ENCODE results near the gene PDE6D. TPM values are rescaled to one million over a fixed set of nuclear protein-coding genes. Genes with fewer than 3 reads are reported as not detected.

The PDE6D gene
- total RNA-seq, 8 experiments from 2014 or later: 24.3 to 53.1 (median 34.8) TPM

DNA sequence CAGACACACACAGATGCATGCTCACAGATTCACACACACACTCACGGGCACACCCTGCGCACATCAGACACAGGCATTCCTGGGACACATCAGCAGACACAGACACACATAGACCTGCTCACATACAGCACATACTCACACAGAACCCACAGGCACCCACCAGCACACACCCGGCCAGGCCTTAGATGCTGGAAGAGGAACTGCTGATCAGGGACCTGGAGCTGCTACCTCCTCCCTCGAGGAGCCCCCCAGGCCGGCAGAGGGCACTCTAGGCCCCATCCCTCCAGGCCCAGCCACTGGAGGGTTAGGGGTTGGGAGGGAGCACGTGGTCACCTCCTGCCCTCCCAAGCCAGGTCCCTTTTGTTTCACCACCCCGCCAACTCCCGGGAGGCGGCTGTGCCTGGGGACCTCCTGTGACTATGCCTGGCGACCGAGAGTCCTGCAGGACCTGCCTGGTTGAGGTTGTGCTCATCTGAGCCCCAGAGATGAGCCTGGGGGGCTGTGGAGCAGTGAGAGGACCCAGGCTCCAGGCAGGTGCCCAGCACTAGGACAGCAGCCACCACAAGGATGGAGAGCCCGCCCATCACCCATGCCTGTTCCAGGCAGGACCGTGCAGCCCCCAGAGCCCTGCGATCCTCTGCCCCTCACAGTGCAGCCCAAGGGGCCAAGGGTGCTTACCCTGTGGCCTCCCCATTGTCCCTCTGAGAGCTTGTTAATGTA, 93.8 kb downstream of the PDE6D start:
- Histone ChIP-seq H3K4me1 (replicated peaks in 1 of 2) (peaks cover 19 to 20% of the 10 kb centered on the region in 2 donors), H3K27ac (peak overlapping the region; percentile 29 to 75), H3K4me3 (peak overlapping the region in 4 of 5 donors; percentile 3 to 39 (median 28))
- peak; percentile 82 to 95 (median 90) for ATAC-seq (replicated peaks in 6 of 8)
- 30 to 80% (median 50%) methylated on average over 1 to 2 of the region's 14 CpGs; no CpG with 5 or more reads in 7 of the 10 experiments for WGBS, 10 experiments
- in situ Hi-C loops (cut with MboI; ENCODE audit: low pct_unique_long_range_greater_than_20kb in 2 of 9, low sequenced_read_pairs in 9 of 9, unreplicated experiment in 9 of 9): no loop called here

- peaks cover 22 to 25% of the 10 kb centered on the region in 2 donors for H3K4me1 ChIP-seq (replicated peaks in 1 of 2)
- WGBS, 10 experiments: 33 to 78% (median 62%) methylated on average over 1 to 5 of the region's 11 CpGs; no CpG with 5 or more reads in 3 of the 10 experiments
- no peak overlapping the region for H3K27ac ChIP-seq
- in situ Hi-C loops (cut with MboI; ENCODE audit: low pct_unique_long_range_greater_than_20kb in 2 of 9, low sequenced_read_pairs in 9 of 9, unreplicated experiment in 9 of 9): no loop called here
- ATAC-seq (replicated peaks in 6 of 8): no peak
- H3K4me3 ChIP-seq: no peak overlapping the region
These were observed 94.6 kb downstream of the PDE6D start for GRCh38 chr2:231686192-231687100.

- 20 to 80% (median 61%) methylated on average over 1 to 11 of the region's 20 CpGs; no CpG with 5 or more reads in 3 of the 10 experiments for WGBS, 10 experiments
- H3K27ac ChIP-seq: no peak overlapping the region
- no peak overlapping the region for H3K4me3 ChIP-seq
- in situ Hi-C loops (cut with MboI; ENCODE audit: low pct_unique_long_range_greater_than_20kb in 2 of 9, low sequenced_read_pairs in 9 of 9, unreplicated experiment in 9 of 9): no loop called here
- peaks cover 26 to 30% of the 10 kb centered on the region in 2 donors for H3K4me1 ChIP-seq (replicated peaks in 1 of 2)
- ATAC-seq (replicated peaks in 6 of 8): no peak
These were observed 95.5 kb downstream of the PDE6D start for GRCh38 chr2:231685349-231686191.

DNA sequence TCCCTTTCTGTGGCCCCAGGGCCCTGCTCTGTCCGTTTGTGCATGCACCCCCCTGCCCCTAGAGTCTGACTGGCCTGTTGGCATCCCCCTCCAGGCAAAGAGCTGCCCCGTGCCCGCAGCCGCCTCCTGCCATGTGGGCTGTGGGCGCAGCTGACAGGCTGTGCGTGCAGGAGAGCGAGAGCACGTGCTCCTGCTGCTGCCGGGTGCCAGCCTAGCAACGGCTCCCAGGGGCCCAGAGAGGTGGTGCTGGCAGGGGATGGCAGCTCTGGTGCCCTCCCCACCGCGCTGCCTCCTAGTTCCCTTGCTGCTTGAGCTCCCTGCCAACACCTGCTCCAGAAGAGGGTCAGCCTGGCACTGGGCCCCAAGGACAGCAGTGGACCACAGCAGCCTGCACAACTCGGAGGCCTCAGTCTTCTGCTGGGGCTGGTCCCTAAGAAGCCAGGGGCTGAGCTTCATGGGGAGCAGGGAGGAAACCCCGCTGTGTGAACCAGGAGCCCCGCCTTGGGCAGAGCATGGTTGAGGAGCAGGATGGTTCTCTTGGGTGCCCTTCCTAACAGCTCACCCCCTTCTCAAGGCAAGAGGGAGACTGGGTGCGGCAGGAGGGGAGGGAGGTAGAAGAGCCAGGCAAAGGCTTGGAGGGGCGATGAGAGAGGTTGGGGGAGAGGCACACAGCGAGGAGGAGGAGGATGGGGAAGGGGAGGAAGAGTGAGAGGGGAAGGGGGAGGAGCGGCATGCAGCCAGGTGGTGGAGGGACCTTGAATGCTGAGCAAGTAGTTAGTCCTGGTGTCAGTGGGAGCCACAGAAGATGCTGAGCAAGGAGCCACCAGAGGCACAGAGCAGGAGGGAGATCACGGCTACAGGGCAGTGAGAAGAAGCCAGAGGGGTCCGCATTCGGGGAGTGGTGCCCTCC, 96.5 kb downstream of the PDE6D start:
- H3K4me1 ChIP-seq (replicated peaks in 1 of 2): peaks cover 29 to 30% of the 10 kb centered on the region in 2 donors
- H3K4me3 ChIP-seq: no peak overlapping the region
- H3K27ac ChIP-seq: no peak overlapping the region
- 82 to 93% methylated on average over 2 to 3 of the region's 22 CpGs; no CpG with 5 or more reads in 8 of the 10 experiments for WGBS, 10 experiments
- in situ Hi-C loops (cut with MboI; ENCODE audit: low pct_unique_long_range_greater_than_20kb in 2 of 9, low sequenced_read_pairs in 9 of 9, unreplicated experiment in 9 of 9): no loop called here
- peak in 1 of 8 experiments; percentile 33 for ATAC-seq (replicated peaks in 6 of 8)

DNA sequence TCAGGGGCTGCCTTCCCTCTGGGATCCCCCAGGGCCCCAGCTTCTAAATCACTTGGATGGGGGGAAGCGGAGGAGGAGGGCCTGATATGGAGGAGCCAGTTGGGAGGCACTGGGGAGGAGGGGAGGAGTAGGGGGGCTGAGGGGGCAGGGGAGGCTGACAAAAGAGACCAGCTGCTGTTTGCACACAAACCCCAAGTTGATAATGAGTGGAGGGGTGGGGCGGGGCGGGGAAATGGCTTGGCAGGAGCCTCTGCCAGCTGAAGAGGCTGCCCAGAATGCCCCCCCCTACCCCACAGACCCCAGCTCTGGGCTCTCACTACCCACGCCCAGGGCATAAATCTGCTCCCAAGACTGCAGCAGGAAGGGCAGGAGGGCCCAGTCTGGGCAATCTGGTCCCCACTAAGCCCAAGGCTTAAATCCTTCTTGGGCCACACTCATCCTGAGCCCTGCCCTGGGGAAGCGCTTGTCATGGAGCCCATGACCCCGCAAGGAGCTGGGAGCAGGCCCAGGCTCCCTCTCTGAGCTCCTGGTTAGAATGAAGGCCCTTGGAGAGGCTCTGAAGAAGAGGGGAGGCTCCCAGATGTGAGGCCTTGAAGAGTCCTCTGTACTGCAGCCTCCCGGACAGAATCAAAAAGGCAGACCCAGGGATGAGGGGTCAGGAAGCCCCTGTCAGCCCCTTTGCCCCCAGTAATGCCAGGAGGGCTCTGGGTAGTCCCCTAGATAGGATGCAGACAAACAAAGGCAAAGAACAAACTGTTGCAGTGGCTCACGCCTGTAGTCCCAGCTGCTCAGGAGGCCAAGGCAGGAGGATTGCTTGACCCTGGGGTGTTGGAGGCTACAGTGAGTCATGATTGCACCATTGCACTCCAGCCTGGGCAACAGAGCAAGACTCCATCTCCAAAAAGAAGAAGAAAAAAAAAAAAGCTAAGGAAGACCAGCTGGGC, 97.5 kb downstream of the PDE6D start:
- in situ Hi-C loops (cut with MboI; ENCODE audit: low pct_unique_long_range_greater_than_20kb in 2 of 9, low sequenced_read_pairs in 9 of 9, unreplicated experiment in 9 of 9): no loop called here
- Histone ChIP-seq H3K4me3 (no peak overlapping the region), H3K4me1 (replicated peaks in 1 of 2) (peaks cover 23 to 30% of the 10 kb centered on the region in 2 donors), H3K27ac (no peak overlapping the region)
- WGBS, 10 experiments: 86 to 100% (median 100%) methylated on average over 1 to 2 of the region's 8 CpGs; no CpG with 5 or more reads in 7 of the 10 experiments
- ATAC-seq (replicated peaks in 6 of 8): no peak

GRCh38 chr2:231682603-231683291, 98.3 kb downstream of the PDE6D start:
- in situ Hi-C loops (cut with MboI; ENCODE audit: low pct_unique_long_range_greater_than_20kb in 2 of 9, low sequenced_read_pairs in 9 of 9, unreplicated experiment in 9 of 9): no loop called here
- ATAC-seq (replicated peaks in 6 of 8): peak in 3 of 8 experiments; percentile 0 to 1 (median 1)
- whole genome bisulfite sequencing, 10 experiments: 40 to 100% (median 86%) methylated on average over 1 to 6 of the region's 11 CpGs; no CpG with 5 or more reads in 4 of the 10 experiments
- Histone ChIP-seq H3K4me1 (replicated peaks in 1 of 2) (peaks cover 21 to 26% of the 10 kb centered on the region in 2 donors), H3K4me3 (no peak overlapping the region), H3K27ac (peak overlapping the region in 1 of 2 donors; percentile 48)

Other genes starting within 250 kb of the PDE6D start
- under 1 TPM in 3 of 8 experiments, not detected in 5; 0.17 to 0.71 (median 0.31) TPM for gene TEX44, start 188.4 kb downstream of the PDE6D start, total RNA-seq
- gene PTMA, start 72.8 kb downstream of the PDE6D start, total RNA-seq: 1,000 to 10,000 TPM in 6 of 8 experiments, 100 to 1,000 TPM in 2; 664 to 2,104 (median 1,514) TPM
- gene COPS7B, start 5.2 kb upstream of the PDE6D start, total RNA-seq: 10 to 100 TPM; 15.8 to 39.5 (median 28.0) TPM
- 1 to 10 TPM in 6 of 8 experiments, under 1 TPM in 1, not detected in 1; 0.61 to 9.6 (median 3.9) TPM for gene NPPC, start 145.1 kb upstream of the PDE6D start, total RNA-seq
- gene DIS3L2, start 180.4 kb upstream of the PDE6D start, total RNA-seq: 10 to 100 TPM; 10.6 to 33.1 (median 21.8) TPM